Measurements from ENCODE around the gene GAST.

GAST gene

DNA sequence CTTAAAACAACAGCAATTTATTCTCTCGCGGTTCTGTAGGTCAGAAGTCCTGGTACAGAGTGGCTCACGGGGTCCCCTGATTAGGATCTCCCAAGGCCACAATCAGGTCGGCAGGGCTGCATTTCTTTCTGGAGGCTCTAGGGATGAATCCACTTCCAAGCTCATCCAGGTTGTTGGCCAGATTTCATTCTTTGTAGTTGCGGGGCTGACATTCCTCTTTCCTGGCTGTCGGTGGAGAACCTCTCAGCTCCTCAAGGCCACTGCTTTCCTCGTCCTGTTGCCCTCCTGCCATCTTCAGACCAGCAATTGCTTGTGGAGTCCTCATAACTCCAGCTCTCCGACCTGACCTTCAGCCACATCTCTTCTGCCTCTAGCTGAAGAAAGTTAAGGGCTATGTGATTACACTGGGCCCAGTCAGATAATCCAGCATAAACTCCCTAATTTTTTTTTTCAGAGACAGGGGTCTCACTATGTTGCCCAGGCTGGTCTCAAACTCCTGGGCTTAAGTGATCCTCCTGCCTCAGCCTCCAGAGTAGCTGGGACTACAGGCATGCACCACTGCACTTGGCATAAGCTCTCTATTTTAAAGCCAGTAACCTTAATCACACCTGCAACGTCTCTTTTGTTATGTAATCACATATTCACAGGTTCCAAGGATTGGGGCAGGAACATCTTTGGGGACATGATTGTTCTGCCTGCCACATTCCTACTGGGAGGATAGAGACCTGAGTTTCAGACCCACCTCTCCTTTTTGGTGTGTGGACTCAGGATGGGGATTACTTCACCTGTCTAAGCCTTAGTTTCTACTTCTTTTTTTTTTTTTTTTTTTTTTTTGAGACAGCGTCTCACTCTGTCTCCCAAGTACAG is 4.1 kb upstream of the GAST start:
- no peak for DNase-seq (ENCODE audit: low spot score)

DNA sequence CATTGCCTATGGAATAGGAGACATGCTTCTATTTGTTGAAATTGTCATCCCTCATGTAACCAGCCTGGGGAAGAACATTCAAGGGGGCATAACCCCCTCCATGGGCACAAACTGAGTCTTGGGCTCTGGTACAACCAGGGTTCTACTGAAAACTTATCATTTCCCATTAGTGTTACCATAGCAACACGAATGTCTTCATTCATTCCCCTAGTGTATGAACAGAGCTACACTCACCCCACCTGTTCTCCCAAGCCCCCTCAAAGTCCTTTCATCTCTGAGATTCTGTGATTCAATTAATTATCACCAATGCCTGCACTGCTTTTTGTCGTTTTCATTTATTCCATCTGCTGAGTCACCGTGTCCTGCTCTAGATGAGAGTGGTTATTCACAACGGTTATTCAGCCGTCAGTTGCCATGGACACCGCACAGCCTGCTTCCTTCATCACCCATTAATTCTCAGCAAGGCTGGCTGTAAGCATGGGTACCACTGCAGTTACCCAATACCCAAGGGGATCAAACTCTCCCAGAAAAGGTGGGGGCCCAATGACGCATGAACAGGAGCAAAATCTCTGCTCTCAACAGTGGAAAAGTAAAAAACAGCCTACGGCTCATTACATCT is 1.6 kb upstream of the GAST start:
- no peak for DNase-seq (ENCODE audit: low spot score)

DNA sequence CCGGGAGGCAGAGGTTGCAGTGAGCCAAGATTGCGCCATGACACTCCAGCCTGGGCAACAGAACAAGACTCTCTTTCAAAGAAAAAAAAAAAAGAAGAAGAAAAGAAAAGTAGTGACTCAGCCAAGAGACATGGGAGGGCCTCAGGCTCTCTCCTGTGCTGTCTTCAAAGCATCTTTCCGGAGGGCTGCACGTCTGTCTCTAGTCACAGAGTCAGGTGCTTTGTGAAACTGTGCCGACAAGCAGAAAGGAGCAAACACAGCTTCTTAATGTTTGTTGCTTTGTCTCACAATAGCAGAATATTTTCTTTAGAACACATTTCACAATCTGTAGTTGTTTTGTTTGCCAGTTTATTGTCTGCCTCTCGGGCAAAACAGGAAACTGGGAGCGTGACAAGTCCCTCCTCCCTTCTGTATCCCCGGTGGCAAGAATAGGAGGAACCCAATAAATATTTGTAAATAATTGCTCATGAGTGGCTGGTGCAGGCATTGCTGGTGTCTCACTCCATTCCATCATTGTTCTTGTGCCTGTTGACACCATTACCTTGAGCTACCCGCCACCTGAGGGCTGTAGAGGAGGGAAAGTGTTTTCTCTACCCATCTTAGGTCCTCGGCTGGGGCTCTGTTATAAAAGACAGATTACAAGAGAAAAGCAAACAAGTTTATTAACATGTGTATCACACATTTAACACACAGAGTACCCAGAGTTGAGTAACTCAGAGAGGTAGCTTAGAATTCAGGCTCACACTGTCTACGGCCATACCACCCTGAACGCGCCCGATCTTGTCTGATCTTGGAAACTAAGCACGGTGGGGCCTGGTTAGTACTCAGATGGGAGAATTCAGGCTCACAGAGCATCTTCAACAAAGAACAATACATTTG is 5.5 kb downstream of the GAST start:
- DNase-seq (ENCODE audit: low spot score), result peak; percentile 17

DNA sequence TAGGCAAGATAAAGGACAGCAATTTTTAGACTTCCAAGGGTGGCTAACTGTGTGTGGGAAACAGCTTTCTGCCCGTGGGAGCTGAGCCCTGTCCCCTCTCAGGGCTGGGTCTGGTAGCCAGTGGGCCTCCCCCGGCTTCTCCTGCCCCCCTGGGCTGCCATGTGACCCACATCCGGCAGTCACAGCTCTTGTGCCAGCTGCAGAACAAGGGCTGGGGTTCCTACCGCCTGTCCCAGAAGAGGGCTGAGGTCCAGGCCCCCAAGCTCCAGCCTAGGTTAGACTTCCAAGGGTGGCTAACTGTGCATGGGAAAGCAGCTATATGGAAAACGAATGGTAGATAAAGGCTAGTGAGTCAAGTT is 6.1 kb downstream of the GAST start:
- no peak for DNase-seq (ENCODE audit: low spot score)

DNA sequence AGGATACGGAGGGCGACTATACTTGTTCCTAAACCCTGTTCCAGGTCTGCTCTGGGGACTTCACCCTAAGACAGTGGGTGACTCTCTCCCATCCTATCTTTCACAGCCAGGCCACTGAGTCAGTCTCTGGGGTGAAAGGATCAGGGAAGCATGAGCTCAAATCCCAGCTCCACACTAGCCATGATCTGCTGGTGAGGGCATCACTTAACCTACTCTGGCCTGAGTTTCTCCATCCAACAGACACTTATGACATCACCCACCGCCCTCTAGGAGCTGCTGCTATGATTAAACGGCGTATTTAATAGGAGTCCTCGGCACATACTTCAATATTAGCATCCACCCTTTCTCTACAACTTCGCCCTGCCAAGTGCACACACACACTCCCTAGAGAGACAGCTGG is 10.1 kb downstream of the GAST start:
- no peak for DNase-seq (ENCODE audit: low spot score)

DNA sequence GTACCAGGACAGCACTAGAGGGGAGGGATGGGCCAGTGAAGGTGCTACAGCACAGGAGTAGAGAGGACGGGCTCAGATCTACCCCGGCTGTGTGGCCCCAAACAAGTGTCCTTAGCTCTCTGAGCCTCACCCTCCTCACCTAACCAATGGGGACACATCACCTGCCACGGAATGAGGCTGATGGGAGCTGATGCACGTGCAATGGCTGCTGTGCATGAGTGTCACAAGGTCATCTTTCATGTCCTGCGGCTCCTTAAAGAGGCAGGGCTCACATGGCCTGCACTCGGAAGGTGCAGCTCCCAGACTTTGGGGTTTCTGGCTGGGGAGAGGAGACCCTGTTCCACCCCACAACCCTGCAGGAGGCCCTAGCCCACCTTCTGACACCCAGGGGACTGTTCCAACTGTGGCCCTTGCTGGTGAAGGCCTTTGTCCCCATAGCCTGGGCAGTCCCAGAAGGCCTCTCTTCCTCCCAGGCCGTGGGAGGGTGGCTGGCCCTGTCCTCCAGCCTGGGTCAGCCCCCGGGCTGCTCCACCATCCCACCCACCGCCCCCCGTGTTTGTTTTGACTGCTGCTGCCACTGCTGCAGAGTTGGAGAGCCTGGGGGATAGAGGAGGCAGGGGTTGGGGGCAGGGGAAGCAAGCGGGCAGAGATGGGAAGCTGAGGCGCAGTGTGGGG is 11.8 kb downstream of the GAST start:
- no peak for DNase-seq (ENCODE audit: low spot score)

DNA sequence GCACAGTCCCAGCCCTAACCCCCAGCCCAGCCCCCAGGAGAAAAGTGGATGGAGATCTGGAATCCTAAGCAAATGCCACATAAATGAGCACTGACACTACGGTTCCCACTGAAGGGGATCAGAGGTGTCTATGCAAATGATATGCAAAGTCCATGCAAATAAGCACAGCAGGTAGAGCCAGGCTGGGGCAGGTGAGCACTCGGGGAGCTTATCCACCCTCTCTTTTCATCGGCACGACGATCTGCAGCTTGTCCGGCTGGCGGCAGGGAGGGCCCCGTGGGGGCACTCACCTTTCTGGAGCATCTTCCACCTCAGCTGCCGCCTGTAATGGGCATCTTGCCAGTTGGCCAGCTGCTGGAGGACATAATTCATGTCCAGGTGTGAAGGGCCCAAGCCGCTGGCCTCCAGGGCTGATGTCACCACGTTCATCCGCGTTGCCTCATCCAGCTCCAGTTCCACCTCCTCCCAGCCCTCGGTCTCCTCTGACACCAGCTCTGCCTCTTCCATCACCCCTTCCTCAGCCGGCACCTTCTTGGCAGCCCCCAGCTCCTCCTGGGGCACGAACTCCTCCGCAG is 12.4 kb downstream of the GAST start:
- DNase-seq (ENCODE audit: low spot score), result no peak

DNA sequence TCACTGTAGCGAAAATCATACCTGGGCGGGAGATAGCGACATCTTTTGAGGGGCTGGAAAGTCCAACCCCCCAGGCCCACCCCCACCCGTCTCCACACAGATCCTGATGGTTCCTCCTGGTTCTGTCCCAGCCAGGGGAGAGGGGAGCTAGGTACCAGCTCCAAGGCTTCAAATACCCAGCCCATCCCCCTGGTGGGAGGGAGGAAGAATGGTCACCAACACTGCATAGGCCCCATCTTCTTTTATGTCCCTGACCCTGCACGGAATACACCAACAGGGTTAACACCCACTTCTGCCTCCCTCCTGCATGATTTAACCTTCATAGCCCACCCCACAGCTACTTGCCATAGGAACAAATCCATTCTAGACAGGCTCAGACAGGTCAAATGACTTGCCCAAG is 13.0 kb downstream of the GAST start:
- DNase-seq (ENCODE audit: low spot score), result no peak

DNA sequence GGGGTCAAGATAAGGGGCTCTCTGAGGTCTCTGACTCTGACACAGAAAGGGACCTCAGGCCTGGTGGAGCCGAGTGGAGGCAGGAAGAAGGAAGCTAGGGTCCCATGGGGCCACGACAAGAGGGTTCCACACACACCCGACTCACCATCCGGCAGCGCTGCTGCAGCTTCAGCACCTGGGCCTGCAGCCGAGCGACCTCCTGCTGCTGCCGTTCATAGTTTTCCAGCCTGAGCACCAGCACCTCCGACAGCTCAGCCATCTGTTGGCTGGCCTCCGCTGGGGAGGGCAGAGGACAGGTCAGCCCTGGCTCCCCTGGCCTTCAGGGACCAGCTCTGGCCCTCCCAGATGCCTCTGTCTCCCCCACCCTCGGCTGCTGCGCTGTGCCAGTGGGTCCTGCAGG is 15.9 kb downstream of the GAST start:
- no peak for DNase-seq (ENCODE audit: low spot score)

DNA sequence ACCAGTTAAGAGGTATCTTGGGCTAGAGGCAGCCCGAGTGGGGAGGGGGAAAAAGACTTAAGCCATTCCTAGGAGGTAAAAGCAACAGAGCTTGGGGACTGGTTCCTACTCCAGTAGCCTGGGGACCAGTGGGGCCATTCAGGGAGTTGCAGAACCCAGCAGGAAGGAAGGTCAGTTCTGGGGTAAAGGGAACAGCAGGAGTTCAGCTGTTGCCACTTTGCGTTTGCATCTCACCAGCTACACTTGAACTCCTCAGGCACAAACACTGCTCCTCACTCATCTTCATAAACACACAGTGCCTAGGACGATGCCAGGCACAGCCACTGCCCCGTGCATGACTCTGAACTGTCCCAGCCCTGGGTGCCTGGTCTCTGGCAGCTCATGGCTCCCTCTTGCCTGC is 18.3 kb downstream of the GAST start:
- no peak for DNase-seq (ENCODE audit: low spot score)

DNA sequence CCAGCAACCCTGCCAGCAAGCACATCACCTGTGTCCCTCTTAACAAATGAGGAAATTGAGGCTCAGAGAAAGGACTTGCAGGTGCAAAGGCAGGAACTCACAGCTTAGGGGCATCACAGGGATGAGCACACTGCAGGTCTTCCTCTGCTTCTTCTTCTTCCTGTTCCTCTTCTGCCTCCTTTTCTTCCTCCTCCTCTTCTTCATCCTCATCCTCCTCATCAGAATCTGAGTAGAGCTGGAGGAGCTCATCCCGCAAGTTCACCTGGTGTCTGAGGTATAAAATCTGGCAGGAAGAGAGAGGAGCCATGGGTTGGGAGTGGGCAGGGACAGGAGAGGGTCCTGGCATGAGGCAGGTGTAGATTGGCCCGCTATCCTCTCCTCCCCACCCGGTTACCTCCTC is 19.7 kb downstream of the GAST start:
- no peak for DNase-seq (ENCODE audit: low spot score)

DNA sequence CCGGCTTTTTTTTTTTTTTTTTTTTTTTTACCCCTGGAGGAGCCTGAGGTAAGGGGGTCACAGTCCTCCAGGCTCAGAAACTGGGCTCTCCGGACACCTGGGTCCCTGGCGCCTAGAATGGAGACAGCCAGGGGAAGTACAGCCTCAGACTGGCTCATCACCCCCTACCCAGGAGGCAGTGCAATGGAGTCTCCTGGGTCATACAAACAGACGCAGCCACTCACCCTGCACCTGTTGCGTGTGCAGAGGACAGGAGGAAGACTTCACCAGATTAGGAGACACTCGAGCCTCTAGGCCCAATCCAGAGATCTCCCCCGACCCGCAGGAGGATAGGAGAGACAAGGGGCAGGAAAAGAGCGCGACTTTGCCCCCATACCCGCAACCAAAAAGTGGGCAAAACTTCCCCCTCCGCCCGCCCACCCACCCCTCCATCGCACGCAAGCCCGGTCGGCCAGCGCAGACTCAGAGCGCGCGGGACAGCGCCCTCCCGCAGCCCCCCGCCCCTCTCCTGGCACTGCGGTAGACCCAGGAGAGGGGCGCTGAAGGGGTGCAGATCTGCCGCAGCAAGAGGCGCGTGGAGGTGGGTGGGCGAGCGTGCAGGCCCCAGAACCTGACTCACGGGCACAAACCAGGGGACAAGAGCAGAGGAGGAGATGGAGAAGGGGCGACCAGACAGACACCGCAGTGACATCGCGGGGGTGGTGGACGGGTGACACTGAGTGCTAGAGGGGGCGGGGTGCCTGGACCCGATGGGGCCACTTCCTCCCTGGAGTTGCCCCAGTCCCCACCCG is 21.4 kb downstream of the GAST start:
- DNase-seq (ENCODE audit: low spot score), result no peak

DNA sequence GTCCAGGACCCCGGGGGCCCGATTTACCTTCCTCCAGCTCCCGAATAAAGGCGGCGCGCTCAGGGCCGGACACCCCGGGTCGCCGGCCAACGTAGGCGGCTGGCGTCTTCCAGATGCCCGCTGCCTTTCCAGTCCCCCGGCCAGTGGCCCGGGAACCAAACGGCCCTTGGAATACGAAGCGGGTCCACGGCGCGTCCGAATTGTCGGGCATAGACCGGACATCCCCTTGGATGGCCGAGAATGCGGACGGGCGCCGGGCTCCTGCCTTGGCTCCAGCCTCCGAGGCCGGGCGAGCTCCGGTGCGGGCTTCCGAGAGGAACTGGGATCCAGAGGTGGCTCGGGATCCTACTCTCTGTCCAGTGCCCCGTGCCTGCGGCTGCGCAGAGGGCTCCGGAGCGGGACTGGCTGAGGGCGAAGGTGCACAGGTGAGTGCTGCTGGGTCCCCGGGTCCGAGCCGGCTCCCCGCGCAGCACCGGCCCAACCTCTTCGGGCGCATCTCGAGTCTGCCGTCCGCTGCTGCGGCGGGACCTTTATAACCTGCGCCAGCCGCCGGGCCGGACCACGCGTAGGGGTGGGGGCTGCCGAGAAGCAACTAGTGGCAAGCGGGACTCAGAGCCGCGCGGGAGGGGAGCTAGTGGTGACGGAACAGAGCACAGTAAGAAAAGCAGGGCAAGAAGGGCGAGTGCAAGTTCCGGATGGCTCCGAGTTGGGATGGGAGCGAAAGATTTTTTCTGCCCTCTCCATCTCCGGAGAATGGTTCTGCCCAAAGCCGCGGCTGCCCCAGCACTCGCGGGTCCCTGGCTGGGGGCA is 22.2 kb downstream of the GAST start, which contains the start of gene HAP1:
HAP1 (minus strand) TSS at position 505 of the 810 bp plus-strand sequence; CDS start at position 496, 9 bp downstream.
- DNase-seq (ENCODE audit: low spot score), result no peak

DNA sequence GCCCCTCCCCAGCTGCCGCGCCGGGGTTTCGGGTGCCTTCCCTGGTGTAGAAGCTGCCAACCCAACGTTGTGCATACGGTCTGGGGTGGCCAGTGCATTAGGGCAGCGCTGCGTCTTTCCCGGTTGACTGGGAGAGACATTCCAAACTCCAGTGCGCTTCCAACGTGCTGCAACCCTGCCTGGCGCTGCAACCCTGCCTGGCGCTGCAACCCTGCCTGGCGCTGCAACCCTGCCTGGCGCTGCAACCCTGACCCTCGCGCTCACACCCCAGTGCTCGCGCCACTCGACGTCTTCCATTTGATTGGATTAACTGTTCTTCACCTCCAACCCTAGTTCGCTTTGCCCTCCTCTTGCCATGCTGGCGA is 22.8 kb downstream of the GAST start:
- DNase-seq (ENCODE audit: low spot score), result no peak

DNA sequence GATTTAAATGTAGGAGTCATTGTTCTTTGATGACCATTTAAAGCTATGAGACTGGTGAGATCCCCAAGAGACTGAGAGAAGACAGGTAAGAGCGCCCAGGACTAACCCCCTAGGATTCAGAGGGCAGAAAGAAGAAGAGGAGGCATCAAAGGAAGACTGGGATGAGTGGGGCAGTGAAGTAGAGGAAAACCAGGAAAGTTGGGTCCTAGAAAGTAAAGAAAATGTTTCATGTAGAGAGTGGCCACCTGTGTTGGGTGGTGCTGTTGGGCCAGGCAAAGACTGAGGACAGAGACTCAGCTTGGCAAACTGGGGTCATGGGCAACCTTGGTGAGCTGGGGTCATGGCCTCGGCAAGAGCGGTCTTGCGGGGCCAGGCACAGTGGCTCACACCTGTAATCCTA is 23.6 kb downstream of the GAST start:
- no peak for DNase-seq (ENCODE audit: low spot score)

DNA sequence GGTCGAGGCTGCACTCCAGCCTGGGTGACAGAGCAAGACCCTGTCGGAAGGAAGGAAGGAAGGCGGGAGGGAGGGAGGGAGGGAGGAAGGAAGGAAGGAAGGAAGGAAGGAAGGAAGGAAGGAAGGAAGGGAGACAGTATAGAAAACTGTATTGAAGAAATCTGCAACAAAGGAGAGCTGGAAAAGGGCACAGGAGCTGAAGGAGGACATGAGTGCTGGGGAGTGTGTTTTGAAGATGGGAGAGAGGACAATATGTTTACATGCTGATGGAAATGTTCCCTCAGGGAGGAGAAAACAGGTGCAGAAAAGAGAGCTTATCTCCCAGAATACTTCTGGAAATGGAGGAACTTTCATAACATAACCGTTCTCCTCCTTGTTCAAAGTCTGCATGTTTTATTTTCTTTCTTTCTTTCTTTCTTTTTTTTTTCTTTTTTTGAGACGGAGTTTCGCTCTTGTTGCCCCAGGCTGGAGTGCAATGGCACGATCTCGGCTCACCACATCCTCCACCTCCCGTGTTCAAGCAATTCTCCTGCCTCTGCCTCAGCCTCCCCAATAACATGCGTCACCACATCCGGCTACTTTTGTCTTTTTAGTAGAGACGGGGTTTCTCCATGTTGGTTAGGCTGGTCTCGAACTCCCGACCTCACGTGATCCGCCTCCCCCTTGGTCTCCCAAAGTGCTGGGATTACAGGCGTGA is 25.0 kb downstream of the GAST start:
- no peak for DNase-seq (ENCODE audit: low spot score)

DNA sequence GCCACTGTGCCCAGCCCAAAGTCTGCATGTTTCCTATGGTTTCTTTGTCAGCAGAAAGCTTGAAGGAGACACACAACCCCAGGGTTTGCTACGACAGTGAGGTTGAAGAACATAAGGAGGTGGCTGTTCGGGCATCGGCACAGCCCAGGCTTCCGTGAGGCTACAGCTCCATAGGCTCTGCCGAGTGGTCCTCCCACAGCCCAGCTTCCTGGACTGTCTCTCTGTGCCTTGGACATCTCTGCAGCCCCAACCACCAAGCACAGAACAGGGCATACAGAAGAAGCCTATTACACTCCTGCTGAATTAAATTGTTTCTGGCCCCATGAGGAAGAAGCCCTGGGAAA is 25.5 kb downstream of the GAST start:
- DNase-seq (ENCODE audit: low spot score), result no peak

DNA sequence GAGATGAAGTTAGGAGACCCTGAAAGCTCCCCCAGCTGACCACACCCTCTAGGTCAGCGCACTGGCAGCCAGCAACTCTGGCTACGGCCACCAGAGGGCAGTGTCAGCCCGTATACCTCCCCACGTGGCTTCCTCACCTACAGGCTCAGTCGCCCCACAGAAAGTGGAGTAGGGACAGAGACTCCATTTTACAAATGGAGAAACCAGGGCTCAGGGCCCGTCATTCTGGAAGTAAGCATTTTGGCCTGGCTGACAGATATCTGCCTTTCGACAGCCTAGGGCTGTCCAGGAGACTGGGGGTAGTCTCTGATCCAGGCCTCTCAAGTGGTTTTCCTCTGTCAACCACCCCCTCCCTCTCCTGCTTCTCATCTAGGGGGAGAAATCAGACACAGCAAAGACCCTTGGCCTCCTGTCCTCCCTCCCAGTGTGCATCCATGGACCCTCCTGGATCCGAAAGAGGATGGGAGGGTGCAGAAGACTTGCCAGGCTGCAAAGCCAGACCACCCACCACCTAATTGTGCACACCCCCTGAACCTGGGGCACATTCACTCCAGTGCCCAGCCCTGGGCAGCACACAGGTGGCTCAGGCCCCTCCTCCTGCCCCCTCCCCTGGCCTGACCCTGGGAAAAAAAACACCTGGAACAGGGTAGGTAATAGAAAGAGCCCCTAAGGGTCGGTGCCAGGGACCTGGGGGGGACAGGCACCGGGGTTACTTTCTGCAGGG is 26.1 kb downstream of the GAST start:
- peak; percentile 75 for DNase-seq (ENCODE audit: low spot score)

DNA sequence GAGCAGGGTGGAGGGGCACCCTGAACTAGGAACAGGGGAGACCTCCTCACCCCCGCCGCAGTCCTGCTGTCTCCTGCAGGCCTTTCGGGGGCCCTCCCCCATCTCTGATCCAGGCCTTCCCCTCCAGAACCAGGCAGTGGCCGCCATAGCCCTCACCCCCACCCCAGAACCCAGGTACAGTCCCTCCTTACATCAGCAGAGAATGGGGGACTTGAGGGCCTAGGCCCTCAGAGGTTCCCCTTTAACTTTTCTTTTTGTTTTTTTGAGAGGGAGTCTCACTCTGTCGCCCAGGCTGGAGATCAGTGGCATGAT is 26.6 kb downstream of the GAST start:
- no peak for DNase-seq (ENCODE audit: low spot score)

All from CD4-positive, alpha-beta T cell treated with Interleukin-6 at 100 ng/mL for 8 hours (primary cell).